SIG-M5 treated with dmso at 0.1 percent for 504 hours (cell line): ENCODE measurements around the gene EXOC4.
"Not testable (repeated sequence)": the region's sequence is repeated elsewhere in the genome, so short reads cannot be mapped to it uniquely, and the experiment has no call there.

ENCODE experiments used
- DNase-seq: peaks from one replicate; lab custom pipeline; 2025; ENCODE audit not compliant: unreplicated experiment; lab: John Stamatoyannopoulos, UW

Gene EXOC4

DNA sequence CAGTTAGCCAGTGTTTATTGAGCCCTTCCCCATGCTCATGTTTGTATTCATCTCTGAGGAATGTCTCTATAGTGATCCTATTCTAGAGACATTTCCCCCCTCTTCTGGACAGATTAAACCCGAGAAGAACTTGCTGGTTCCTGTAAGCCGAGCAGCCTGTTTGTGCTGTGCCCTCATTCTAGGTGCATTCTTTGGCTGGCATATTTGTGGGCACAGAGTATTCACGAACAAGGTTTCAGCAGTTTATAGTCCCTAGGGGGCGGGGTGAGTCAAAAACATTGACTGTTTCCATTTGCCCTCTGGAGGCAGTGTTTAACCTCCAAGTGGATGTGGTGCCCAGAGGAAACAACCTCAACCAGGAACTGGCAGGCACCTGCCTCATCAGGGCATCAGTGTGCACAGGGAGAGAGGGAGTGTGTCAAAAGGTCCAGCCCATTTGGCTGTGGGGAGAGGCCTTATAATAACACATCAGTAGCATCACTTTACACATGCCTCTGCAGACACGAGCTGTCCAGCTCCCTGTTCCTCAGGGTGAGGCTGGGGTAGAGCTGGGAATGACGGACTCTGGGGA, 600.9 kb downstream of the EXOC4 start:
- peak; percentile 43 for DNase-seq

DNA sequence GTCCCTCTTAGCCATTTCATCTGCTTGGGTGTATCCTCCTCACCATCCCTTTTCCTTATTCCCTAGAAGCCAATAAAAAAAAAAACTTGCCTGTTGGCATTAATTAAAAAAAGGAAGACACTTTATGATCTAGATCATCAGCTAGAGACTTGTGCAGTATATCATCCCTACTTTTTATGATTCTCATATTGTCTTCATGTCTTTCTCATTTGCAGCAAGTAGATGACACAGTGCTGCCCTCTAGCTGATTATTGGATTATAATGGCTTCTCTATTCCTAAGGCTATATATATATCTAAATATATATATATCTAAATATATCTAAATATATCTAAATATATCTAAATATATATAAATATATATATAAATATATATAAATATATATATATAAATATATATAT, 601.9 kb downstream of the EXOC4 start:
- DNase-seq = peak; percentile 49

DNA sequence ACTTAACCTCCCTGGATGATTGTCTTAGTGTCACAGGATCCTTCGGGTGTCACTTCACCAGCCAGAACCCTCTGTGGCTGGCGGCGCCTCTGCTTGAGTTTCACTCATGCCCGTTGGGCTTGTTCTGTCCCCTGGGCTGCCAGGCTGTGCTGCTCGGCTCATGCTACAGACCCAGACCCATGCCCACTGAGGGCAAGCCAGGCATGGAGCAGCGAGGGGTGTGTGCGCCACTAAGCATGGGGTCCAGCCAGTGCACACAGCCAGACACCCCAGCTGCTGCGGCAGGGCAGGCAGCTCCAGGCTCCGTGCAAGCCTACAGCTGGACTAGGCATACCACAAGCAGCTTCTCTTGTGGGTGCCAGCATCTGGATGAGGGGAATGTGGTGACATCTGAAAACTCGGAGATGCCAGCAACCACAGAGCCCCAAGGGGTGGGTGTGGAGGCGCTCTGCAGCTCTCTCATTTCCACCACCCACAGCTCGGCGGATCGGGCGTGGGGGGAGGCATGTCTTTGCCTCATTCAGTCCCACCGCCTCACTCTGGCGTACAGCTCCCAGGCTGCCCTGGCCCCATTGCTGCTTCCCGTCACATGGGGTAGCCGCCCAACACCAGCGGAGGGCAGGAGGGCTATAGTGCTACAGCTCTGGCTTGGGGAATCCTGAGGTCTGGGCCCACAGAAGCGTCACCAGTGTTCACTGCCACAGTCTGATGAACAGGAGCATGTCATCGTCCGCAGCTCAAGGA, 604.7 kb downstream of the EXOC4 start:
- DNase-seq = no peak

DNA sequence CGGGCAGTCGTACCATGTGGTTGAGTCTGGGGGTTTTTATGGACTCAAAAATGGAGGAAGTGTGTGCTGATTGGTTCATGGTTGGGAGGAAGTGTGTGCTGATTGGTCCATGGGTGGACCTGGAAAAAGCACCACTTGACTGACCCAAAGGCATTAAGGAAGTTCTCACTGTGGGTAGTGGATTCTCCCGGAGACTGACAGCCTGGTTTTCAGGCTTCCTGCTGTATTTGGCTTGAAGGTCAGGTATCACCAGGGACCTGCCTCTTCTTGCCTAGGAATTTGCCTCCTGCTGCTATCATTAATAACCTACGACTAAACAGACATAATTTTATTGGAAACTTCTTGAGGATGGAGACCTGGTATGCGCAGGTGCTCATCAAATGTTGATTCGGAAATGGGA, 605.4 kb downstream of the EXOC4 start:
- no peak for DNase-seq

DNA sequence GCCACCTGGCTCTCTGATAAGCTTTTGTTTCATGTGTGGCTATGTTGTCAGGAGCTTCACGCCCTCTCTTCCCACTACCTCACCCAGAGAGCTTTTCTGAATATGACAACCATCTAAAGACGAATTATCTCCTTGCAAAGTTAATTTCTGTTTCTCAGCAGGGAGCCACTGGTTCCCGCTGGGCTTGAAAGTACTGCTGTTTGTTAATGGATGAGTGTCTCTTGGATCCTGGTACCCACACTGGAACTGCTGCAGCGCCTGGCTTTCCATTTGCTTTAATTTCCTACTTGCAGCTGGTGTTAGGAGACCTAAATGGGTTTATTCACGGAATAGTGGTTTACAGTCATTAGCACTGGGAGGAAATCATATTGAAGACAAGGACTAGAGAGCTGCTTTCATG, 606.4 kb downstream of the EXOC4 start:
- DNase-seq = no peak

DNA sequence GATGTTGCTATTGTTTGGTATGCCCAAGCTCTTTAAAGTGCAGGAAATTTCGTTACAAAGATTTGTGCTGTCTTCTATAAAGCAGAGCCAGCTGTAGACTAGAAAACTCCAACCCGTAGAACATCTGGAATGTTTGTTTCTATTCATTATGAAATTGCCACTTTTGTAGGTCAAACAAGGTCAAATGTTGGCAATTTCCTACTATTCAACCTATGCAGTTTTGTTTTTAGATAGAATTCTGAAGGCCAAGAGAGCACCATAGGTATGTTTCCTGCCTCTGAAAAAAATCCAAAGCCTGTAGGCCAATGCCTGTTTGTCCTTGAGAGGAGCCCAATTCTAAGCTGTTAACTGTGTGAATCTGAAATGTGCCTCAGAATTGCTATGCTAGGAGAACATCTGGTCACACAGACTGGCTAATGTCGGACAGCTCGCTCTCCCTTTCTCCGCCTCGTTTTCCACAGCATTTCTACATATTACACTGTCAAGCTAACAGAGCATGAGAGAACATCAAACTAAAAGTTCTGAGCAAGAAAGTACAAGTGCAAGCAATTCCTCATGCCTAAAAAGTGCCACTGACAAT, 607.1 kb downstream of the EXOC4 start:
- no peak for DNase-seq

DNA sequence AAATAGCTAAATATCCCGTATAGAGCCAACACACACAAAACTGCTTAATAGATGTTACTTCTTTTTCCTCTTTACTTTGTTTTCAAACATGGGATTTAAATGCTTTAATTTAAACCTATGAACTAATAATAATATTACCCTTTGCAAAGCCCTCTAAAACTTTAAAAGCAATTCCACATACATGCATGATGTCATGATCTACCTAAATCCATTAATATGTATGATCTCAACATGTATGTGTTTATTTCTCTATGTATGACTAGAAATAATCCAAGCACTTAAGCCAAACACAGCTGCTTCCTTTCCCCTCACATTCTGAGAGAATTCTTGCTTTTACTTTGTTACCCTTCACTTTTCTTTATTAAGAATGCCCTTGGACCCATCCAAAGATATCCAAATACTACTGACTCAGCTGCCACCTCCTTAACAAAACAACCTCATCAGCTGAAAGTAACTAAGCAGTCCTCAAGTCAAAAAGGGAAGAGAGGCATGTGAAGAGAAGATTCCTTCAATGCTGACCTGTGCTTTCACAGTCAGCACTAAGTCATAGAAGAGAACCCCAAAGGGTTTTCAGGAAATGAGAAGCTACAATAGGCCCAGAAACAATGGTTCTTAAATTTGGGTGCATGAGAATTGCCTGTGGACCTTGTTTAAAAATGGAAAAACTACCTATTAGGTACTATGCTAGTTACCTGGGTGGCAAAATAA, 607.9 kb downstream of the EXOC4 start:
- no peak for DNase-seq

DNA sequence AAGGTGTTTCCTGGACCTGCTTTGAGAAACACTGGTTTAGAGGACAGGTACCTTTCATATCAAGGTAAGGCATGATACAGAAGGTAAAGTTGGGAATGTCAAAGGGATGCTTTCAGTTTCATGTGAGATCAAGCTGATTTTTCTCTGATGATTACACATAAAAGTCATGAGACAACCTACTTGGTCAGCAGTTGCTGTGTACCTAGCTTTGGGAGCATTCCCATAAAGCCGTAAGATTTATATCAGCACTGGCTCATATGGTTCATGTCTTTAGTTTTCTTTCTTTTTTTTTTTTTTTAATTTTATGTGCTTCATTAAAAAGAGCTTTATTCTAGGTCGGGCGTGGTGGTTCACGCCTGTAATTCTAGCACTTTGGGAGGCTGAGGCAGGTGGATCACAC, 609.0 kb downstream of the EXOC4 start:
- peak; percentile 4 for DNase-seq

DNA sequence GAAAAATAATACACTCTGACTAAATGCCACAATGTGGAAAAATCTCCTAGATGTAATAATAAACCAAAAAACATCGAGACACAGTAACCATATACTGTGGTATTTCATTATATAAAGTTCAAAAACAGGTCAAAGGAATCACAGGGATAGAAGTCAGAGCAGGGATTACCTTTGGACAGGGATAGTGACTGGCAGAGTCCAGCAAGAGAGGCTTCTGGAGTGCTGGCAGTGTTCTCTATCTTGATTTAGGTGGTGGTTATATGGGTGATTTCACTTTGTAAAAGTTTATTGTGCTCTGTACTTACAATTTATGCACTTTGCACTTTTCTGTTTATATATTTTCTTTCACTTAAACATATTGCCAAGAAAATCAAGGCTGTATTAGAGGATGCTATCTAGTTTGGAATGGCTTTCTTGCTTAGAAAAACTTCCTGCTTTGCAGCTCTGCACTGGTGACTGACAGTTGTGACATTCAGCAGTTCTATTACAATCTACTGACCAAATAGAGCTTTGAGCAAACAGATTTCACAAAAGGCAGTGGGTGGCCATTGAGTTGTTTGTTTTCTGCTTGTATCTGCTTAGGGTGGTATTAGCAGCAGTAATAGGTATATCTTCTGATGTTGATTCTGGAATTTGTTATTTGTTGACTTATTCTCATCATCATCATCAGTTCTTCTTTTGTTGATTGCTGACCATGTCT, 610.6 kb downstream of the EXOC4 start:
- peak; percentile 0 for DNase-seq

DNA sequence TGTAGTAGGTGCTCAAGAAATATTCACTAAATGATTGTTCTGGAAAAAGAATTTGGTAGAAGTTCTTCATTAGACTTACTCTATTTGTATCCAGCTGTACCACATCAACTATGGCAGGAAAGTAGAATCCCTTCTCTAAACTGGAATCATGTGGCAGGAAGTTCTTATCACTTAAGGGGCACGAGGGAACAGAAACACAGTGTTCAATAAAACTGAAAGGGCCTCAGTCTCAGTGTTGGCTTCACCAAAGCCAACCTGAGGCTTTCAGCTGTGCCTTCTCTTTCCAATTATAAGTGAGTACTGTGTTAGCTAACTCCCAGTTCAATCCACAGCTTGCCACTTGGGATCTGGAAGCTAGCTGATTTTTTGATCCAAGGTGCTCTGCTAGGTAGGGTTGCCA, 616.7 kb downstream of the EXOC4 start:
- no peak for DNase-seq

DNA sequence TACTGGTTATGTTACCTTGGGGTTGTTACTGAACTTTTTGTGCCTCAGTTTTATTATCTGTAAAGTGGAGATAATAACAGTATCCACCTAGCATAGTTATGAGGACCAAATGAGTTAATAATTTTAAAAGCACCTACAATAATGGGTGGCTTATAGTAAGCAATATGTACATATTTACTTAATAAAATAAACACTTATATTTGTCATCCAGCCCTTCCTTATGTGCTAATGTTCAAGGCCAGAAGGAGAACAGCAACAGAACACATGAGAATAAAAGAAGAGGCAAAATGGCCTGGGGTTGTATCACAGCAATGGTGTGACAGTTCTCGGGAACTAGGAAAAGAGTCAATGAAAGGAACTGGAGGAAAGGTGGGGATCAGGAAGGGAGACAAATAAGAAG, 618.9 kb downstream of the EXOC4 start:
- DNase-seq = no peak

DNA sequence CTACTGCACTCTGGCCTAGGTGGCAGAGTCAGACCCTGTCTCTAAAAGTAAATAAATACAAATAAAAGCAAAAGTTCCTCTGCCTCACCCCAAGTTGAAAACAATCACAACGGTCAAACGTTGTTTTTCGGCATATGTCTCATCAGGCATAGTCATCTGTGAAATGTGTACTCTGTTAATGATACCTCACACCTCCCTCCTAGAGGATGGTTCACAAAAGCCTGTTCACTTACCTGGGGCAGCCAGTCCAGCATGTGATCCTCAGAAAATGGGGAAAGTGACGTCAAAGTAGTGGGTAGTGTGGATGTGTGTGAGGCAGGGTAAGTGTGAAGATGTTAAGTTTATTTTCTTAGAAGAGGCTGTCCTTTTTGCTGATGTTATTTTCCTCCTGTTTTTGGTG, 620.3 kb downstream of the EXOC4 start:
- no peak for DNase-seq

DNA sequence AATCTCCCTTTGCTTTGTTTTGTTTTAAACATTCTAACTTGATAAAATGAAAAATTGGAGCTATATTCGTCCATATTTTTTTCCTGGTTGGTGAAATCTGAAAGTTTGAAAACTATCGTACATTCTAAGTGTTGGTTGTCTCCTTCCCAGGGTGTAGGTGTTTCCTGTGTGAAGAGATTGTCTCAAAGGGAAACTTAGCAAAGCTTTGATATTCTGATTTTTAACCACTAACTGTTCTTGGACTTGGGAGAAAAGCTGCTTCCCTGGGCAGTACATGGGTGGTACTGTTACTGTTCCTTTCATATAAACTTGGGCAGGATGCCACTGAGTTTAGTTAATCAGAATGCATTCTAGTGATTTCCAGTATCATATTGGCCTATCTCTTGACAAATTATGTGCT, 620.8 kb downstream of the EXOC4 start:
- no peak for DNase-seq

DNA sequence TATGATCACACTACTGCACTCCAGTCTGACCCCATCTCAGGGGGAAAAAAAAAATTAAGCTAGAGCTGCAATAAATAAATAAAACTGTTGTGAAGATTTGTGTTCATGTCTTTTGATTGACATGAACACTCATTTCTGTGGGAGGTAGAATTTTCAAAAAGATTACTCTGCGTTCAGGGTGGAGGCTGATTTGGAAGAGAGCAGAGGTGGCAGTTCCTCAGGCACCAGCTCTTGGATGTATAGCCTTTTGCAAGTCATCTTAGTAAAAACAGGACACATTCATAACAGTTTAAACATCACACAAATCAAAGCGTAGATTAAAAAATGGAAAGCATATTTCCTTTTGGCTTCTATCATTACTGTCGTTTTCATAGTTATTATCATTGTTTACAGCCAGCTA, 630.7 kb downstream of the EXOC4 start:
- no peak for DNase-seq

DNA sequence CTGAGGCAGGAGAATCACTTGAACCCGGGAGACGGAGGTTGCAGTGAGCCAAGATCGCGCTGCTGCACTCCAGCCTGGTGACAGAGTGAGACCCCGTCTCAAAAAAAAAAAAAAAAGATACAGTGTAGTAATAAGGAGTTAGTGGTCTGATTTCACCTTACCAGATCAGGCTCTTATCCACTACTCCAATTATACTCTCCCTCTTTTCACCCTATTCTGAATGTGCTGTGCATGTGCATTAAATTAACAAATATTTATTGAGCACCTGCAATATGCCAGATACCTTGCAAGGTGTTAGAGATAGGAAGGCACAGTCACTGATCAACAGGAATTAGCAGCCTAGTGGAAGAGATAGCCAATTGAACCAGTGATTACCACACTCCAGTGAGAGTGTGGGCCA, 632.3 kb downstream of the EXOC4 start:
- DNase-seq = no peak

DNA sequence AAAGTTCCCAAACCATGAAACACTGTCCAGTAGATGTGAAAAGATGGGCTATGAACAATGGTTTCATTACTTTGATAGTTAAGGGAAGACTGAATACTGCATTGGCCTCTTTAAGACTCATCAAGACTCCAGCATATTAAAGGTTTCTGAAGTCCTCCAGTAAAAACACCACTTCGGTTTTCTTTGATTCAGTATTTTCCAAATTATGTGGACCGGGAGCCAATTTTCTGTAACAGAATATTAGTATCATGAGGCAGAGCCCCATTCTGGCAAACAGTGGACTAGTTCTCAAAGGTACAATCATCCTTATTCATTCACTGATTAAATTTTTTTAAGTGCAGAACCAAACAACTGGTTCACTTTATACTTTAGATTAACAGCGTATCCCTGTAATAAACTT, 633.2 kb downstream of the EXOC4 start:
- no peak for DNase-seq

DNA sequence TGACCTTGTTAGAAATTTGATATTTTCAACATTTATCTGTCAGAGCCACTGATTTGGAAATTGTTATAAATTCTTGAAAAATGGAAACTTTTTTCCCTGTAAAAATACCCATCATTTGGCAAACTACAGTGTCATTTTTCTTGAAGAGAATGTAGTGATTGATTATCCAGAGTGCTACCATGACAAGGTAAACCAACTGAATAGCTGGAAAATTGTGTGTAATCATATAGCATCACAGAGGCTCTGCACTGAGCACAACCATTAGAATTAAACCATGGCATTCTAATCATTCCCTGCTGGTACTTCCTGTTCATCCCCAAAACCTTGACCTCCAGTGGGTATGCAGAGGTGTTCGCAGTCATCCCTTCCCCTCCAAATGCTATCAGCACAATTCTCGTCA, 633.9 kb downstream of the EXOC4 start:
- no peak for DNase-seq

DNA sequence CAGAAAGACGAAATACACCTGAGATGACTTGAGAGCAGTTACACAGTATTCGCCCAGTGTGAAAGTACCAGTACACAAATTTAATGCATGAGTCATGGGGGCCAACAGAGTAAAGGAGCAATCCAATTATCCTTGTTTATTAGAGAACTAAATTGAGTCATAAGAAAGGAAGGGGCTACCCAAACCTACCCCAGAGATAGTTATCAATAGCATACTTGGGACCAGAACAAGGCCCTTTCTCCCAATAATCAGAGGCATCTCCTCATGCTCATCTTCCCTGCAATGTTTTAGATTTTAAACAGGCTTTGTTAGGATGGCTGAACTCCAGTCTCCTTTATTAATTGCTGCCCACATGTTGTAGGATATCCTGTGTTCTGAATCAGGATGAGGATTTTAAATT, 634.6 kb downstream of the EXOC4 start:
- DNase-seq = no peak

DNA sequence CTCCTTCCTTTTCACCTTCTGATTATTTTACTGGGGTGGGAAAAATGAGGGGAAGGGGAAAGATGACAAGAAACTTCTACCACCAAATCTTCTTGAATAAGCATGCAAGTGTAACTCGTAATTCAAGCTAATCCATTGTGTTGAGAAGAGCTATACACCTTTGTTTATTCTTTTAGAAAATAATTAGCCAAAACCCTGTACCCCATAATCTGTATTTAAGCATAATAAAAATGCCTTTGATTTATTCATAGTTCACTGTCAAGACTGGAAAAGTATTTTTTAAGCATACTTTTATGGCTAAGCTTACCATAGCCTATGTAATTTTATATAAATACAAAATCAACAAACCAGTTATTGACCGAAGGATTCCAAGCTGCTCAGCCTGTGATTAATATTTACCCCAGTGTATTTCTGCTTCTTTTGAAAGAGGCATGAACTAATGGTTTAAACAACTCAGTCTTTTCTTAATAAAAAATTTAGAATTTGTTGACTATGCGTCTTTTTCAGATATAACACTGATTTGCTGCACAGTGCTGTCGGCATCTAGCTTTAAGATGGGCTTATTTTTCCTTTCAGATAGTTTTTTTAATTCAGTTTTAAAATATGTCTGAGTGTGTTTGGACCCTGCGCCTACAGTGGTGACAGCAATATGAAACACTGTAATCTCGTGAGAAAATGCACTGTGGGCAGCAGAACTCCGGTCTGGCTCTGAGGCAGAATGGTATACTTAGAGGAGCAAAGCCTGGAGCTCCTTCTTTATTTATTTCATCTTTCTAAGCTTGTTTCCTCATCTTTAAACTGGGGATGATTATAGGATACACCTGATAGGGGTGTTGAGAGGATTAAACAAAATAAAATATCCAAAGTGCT, 635.4 kb downstream of the EXOC4 start:
- no peak for DNase-seq

DNA sequence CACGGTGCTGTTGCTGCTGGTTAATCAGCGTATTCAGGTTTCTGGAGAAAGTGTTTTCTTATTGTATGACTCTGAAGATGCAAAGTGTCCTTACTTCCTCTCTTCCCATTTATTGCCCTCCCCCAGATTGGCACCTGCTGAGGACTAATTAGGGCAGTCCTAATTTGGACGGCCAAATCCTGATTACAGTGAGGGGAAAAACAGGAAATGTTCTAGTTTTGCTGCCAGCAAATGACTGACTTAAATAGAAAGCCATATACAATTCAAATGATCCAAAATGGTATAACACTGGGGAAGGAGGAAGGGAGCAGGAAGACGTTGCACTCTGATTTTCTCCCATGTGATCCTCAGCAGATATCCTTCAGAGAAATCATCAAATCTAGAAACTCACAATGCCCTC, 651.9 kb downstream of the EXOC4 start:
- DNase-seq = no peak

DNA sequence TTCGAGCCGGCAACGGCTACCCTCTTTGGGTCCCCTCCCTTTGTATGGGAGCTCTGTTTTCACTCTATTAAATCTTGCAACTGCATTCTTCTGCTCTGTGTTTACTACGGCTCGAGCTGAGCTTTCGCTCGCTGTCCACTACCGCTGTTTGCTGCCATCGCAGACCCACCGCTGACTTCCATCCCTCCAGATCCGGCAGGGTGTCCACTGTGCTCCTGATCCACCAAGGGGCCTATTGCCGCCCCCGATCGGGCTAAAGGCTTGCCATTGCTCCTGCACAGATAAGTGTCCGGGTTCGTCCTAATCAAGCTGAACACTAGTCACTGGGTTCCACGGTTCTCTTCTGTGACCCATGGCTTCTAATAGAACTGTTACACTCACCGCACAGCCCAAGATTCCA, 653.7 kb downstream of the EXOC4 start:
- DNase-seq = not testable (repeated sequence)
